Tibial nerve (tissue), 4 donors: ENCODE data around the gene HCFC1R1.

Experiments used
- EP300 ChIP-seq, 2 donors: sonication (generic); formaldehyde crosslinking; IDR thresholded peaks; one replicate each; pipeline ENCODE4 v1.6.1; 2017; ENCODE audit warnings: antibody characterized with exemption in 2 of 2, mild to moderate bottlenecking in 1 of 2
- POLR2A ChIP-seq, 2 donors: fragments of 450-650 bp; IDR thresholded peaks; one replicate each; pipeline ENCODE4 v1.6.1; 2017; ENCODE audit warnings: antibody characterized with exemption in 2 of 2, mild to moderate bottlenecking in 2 of 2, moderate library complexity in 2 of 2
- TF ChIP-seq, protein P1 (sequence below), 5 experiments: fragments of 200-600 bp in 3 of 5; fragments of 450-650 bp in 2 of 5; sonication (generic) in 3 of 5; IDR thresholded peaks; one replicate each; pipeline ENCODE4 v1.5.1; 2016 to 2019; ENCODE audit warnings: antibody characterized with exemption in 5 of 5, mild to moderate bottlenecking in 3 of 5, moderate library complexity in 2 of 5

DNA sequence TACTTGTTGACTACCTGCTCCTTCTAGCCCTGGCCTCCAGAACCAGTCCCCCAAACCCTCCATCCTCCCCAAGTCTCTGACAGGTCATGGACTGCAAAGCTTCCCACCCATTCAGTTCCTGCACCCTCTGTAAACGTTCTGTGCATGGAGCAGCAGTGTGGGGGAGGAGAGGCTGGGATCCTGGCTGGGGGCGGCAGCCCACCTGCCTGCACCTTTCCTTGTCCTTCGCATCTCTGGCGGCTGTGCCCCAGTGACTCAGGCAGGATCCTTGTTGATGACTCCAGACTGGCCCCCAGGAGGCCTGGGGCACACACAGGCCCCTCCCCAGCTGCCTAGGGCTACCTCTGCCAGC is 41.9 kb downstream of the HCFC1R1 start:
- TF ChIP-seq, protein P1, sequence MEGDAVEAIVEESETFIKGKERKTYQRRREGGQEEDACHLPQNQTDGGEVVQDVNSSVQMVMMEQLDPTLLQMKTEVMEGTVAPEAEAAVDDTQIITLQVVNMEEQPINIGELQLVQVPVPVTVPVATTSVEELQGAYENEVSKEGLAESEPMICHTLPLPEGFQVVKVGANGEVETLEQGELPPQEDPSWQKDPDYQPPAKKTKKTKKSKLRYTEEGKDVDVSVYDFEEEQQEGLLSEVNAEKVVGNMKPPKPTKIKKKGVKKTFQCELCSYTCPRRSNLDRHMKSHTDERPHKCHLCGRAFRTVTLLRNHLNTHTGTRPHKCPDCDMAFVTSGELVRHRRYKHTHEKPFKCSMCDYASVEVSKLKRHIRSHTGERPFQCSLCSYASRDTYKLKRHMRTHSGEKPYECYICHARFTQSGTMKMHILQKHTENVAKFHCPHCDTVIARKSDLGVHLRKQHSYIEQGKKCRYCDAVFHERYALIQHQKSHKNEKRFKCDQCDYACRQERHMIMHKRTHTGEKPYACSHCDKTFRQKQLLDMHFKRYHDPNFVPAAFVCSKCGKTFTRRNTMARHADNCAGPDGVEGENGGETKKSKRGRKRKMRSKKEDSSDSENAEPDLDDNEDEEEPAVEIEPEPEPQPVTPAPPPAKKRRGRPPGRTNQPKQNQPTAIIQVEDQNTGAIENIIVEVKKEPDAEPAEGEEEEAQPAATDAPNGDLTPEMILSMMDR (IDR thresholded peaks at IDR 0.05) = no peak
- TF ChIP-seq EP300 (IDR thresholded peaks at IDR 0.05) (no peak), POLR2A (IDR thresholded peaks at IDR 0.05) (no peak)
